ENCODE measurements around the gene CDKL2.
"Not testable (repeated sequence)": the region's sequence is repeated elsewhere in the genome, so short reads cannot be mapped to it uniquely, and the experiment has no call there.

Gene CDKL2

DNA sequence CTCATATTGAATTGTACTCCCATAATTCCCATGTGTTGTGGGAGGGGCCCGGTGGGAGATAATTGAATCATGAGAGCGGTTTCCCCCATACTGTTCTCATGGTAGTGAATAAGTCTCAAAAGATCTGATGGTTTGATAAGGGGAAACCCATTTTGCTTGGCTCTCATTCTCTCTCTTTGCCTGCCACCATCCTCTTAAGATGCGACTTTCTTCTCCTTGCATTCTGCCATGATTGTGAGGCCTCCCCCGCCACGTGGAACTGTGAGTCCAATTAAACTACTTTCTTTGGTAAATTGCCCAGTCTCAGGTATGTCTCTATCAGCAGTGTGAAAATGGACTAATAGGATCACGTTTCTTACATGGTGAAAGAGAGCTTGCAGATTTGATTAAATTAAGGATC is 93.0 kb downstream of the CDKL2 start:
- H3K4me2 ChIP-seq (ENCODE audit: low read length); H3K4ac ChIP-seq (ENCODE audit: low read depth, low read length); H4K8ac ChIP-seq (ENCODE audit: low read depth, low read length); H3K79me1 ChIP-seq (ENCODE audit: low read length); H3K27me3 ChIP-seq (ENCODE audit: insufficient read depth, low read length, poor library complexity); H3K4me1 ChIP-seq (ENCODE audit: control insufficient read depth, low read depth, low read length); H2AK5ac ChIP-seq (ENCODE audit: low read length); H3K9ac ChIP-seq (ENCODE audit: low read length); H3K18ac ChIP-seq (ENCODE audit: low read length); H3K27ac ChIP-seq (ENCODE audit: low read depth, low read length); H2BK120ac ChIP-seq (ENCODE audit: low read depth, low read length); H4K5ac ChIP-seq (ENCODE audit: low read length); H3K4me3 ChIP-seq (ENCODE audit: low read length); H2BK15ac ChIP-seq (replicated peaks; ENCODE audit: low read depth); H3K36me3 ChIP-seq (ENCODE audit: control insufficient read depth, insufficient read depth, low read length); H2BK5ac ChIP-seq (ENCODE audit: low read length); H3K23ac ChIP-seq (ENCODE audit: low read length); H3K56ac ChIP-seq (ENCODE audit: low read length); H3K79me2 ChIP-seq (ENCODE audit: control insufficient read depth, insufficient read depth, low read length); DNase-seq: not testable (repeated sequence)
- no CpG with 5 or more reads among the region's 6 CpGs for WGBS (ENCODE audit: extremely low coverage, insufficient coverage, low lambda C conversion rate)

DNA sequence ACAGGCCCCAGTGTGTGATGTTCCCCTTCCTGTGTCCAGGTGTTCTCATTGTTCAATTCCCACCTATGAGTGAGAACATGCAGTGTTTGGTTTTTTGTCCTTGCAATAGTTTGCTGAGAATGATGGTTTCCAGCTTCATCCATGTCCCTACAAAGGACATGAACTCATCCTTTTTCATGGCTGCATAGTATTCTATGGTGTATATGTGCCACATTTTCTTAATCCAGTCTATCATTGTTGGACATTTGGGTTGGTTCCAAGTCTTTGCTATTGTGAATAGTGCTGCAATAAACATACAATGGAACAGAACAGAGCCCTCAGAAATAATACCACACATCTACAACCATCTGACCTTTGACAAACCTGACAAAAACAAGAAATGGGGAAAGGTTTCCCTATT is 96.4 kb downstream of the CDKL2 start:
- H3K4ac ChIP-seq (ENCODE audit: low read depth, low read length); DNase-seq; H3K23ac ChIP-seq (ENCODE audit: low read length); H3K79me1 ChIP-seq (ENCODE audit: low read length); H4K5ac ChIP-seq (ENCODE audit: low read length); H2BK15ac ChIP-seq (replicated peaks; ENCODE audit: low read depth); H3K9ac ChIP-seq (ENCODE audit: low read length); H3K36me3 ChIP-seq (ENCODE audit: control insufficient read depth, insufficient read depth, low read length); H3K4me1 ChIP-seq (ENCODE audit: control insufficient read depth, low read depth, low read length); H3K79me2 ChIP-seq (ENCODE audit: control insufficient read depth, insufficient read depth, low read length); H2BK5ac ChIP-seq (ENCODE audit: low read length); H3K27me3 ChIP-seq (ENCODE audit: insufficient read depth, low read length, poor library complexity); H3K4me3 ChIP-seq (ENCODE audit: low read length); H3K18ac ChIP-seq (ENCODE audit: low read length); H3K56ac ChIP-seq (ENCODE audit: low read length); H2BK120ac ChIP-seq (ENCODE audit: low read depth, low read length); H3K27ac ChIP-seq (ENCODE audit: low read depth, low read length); H4K8ac ChIP-seq (ENCODE audit: low read depth, low read length); H2AK5ac ChIP-seq (ENCODE audit: low read length); H3K4me2 ChIP-seq (ENCODE audit: low read length): not testable (repeated sequence)

DNA sequence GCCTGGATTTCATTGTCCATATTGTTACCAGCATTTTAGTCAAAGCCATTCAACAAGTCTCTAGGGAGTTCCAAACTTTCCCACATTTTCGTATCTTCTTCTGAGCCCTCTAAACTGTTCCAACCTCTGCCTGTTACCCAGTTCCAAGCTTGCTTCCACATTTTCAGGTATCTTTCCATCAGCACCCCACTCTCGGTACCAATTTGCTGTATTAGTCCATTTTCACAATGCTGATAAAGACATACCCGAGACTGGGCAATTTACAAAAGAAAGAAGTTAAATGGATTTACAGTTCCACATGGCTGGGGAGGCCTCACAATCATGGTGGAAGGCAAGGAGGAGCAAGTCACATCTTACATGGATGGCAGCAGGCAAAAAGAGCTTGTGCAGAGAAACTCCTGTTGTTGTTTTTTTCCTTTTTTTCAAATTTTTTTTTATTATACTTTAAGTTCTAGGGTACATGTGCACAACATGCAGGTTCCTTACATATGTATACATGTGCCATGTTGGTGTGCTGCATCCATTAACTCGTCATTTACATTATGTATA is 96.9 kb downstream of the CDKL2 start:
- not testable (repeated sequence) for H3K9ac ChIP-seq (ENCODE audit: low read length); H3K18ac ChIP-seq (ENCODE audit: low read length); H3K79me2 ChIP-seq (ENCODE audit: control insufficient read depth, insufficient read depth, low read length); H3K23ac ChIP-seq (ENCODE audit: low read length); H4K5ac ChIP-seq (ENCODE audit: low read length); H3K36me3 ChIP-seq (ENCODE audit: control insufficient read depth, insufficient read depth, low read length); H3K4me2 ChIP-seq (ENCODE audit: low read length); H3K4me1 ChIP-seq (ENCODE audit: control insufficient read depth, low read depth, low read length); H2BK120ac ChIP-seq (ENCODE audit: low read depth, low read length); H3K27me3 ChIP-seq (ENCODE audit: insufficient read depth, low read length, poor library complexity); H3K56ac ChIP-seq (ENCODE audit: low read length); H3K79me1 ChIP-seq (ENCODE audit: low read length); H4K8ac ChIP-seq (ENCODE audit: low read depth, low read length); H3K4ac ChIP-seq (ENCODE audit: low read depth, low read length); H2BK5ac ChIP-seq (ENCODE audit: low read length); H2BK15ac ChIP-seq (replicated peaks; ENCODE audit: low read depth); DNase-seq; H2AK5ac ChIP-seq (ENCODE audit: low read length); H3K27ac ChIP-seq (ENCODE audit: low read depth, low read length); H3K4me3 ChIP-seq (ENCODE audit: low read length)
- no CpG with 5 or more reads among the region's 4 CpGs for WGBS (ENCODE audit: extremely low coverage, insufficient coverage, low lambda C conversion rate)

DNA sequence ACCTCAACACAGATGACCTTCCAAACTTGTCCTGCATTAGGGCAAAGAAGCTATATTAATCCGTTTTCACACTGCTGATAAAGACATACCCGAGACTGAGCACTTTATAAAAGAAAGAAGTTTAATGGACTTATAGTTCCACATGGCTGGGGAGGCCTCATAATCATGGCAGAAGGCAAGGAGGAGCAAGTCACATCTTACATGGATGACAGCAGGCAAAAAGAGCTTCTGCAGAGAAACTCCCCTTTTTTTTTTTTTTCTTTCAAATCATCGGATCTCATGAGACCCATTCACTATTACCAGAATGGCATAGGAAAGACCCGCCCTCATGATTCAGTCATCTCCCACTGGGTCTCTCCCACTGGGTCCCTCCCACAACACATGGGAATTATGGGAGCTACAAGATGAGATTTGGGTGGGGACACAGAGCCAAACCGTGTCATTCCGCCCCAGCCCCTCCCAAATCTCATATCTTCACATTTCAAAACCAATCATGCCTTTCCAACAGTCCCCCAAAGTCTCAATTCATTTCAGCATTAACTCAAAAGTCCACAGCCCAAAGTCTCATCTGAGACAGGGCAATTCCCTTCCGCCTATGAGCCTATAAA is 98.7 kb downstream of the CDKL2 start:
- not testable (repeated sequence) for H2BK120ac ChIP-seq (ENCODE audit: low read depth, low read length); H3K23ac ChIP-seq (ENCODE audit: low read length); H3K4me3 ChIP-seq (ENCODE audit: low read length); H3K79me1 ChIP-seq (ENCODE audit: low read length); H2AK5ac ChIP-seq (ENCODE audit: low read length); H2BK15ac ChIP-seq (replicated peaks; ENCODE audit: low read depth); H3K4me2 ChIP-seq (ENCODE audit: low read length); DNase-seq; H3K9ac ChIP-seq (ENCODE audit: low read length); H2BK5ac ChIP-seq (ENCODE audit: low read length); H4K8ac ChIP-seq (ENCODE audit: low read depth, low read length); H3K27ac ChIP-seq (ENCODE audit: low read depth, low read length); H4K5ac ChIP-seq (ENCODE audit: low read length); H3K18ac ChIP-seq (ENCODE audit: low read length); H3K36me3 ChIP-seq (ENCODE audit: control insufficient read depth, insufficient read depth, low read length); H3K4me1 ChIP-seq (ENCODE audit: control insufficient read depth, low read depth, low read length); H3K4ac ChIP-seq (ENCODE audit: low read depth, low read length); H3K27me3 ChIP-seq (ENCODE audit: insufficient read depth, low read length, poor library complexity); H3K79me2 ChIP-seq (ENCODE audit: control insufficient read depth, insufficient read depth, low read length); H3K56ac ChIP-seq (ENCODE audit: low read length)
- no CpG with 5 or more reads among the region's 7 CpGs for WGBS (ENCODE audit: extremely low coverage, insufficient coverage, low lambda C conversion rate)

DNA sequence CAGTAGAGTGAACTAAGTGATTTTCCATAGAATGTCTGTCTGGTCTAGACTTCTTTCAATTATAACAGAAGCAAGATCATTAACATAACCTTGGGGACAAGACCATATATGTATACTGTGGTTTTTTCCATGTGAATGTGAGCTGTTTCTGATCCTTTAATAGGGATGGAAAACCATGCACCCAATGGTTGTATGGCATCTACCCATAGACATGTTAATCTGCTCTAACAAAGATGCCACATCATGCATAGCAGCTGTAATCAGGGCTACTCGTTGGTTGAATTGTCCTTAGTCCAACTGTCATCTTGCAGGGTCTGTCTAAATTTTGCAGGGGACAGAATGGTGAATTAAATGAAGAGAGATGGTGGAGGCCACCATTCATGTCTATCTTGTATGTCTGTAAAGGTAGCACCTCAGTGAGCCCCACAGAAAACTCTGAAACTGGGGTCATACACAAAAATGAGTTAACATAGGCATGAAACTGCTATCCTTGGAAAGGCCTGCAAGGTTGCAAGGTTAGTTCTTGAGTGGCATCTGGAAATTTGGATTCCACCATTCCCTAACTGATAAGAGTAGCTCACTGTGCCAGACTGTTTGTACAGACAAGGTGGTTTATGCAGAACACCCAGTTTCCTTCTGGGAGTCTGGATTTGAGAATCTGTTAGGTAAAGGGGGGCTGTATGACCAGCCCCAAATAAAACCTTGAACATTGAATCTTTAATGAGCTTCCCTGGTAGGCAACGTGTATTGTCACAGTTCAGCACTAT is 99.6 kb downstream of the CDKL2 start:
- Histone ChIP-seq H3K4me3 (ENCODE audit: low read length) (no peak overlapping the region), H2BK15ac (replicated peaks; ENCODE audit: low read depth) (no peak overlapping the region), H3K27ac (ENCODE audit: low read depth, low read length) (no peak overlapping the region), H3K23ac (ENCODE audit: low read length) (no peak overlapping the region), H3K4me2 (ENCODE audit: low read length) (no peak overlapping the region), H3K9ac (ENCODE audit: low read length) (no peak overlapping the region), H3K79me1 (ENCODE audit: low read length) (no peaks in the 10 kb centered on the region), H3K4ac (ENCODE audit: low read depth, low read length) (no peak overlapping the region), H2BK120ac (ENCODE audit: low read depth, low read length) (no peak overlapping the region), H3K27me3 (ENCODE audit: insufficient read depth, low read length, poor library complexity) (no peaks in the 10 kb centered on the region), H3K18ac (ENCODE audit: low read length) (no peak overlapping the region), H3K56ac (ENCODE audit: low read length) (no peak overlapping the region), H3K36me3 (ENCODE audit: control insufficient read depth, insufficient read depth, low read length) (no peaks in the 10 kb centered on the region), H2BK5ac (ENCODE audit: low read length) (no peak overlapping the region), H4K5ac (ENCODE audit: low read length) (no peak overlapping the region), H3K4me1 (ENCODE audit: control insufficient read depth, low read depth, low read length) (no peaks in the 10 kb centered on the region), H2AK5ac (ENCODE audit: low read length) (no peak overlapping the region), H3K79me2 (ENCODE audit: control insufficient read depth, insufficient read depth, low read length) (no peaks in the 10 kb centered on the region), H4K8ac (ENCODE audit: low read depth, low read length) (no peak overlapping the region)
- DNase-seq: no peak
- WGBS (ENCODE audit: extremely low coverage, insufficient coverage, low lambda C conversion rate): no CpG with 5 or more reads among the region's 2 CpGs
